ENCODE data around the gene GPR89A.
"Not testable (repeated sequence)": the region's sequence is repeated elsewhere in the genome, so short reads cannot be mapped to it uniquely, and the experiment has no call there.

DNA sequence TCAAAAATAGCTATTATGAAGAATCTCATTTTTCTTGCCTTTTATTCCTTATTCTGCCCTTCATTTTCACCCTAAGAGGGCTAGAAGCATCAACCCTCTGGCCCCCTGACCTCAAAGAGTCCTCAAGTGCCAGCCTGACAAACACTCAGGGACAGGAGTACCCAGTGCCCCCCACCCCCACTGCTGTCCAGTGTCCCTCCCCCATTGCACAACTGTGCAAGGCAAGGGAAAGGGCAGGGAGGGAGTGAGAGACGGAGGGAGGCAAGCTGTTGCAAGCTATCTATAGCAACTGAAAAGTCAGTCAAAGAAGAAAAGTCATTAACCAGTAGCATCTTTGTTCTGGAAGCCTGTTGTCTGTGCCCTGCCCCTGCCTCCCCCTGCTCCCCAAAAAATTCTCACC, 78.3 kb downstream of the GPR89A start:
- TF ChIP-seq, protein P1, sequence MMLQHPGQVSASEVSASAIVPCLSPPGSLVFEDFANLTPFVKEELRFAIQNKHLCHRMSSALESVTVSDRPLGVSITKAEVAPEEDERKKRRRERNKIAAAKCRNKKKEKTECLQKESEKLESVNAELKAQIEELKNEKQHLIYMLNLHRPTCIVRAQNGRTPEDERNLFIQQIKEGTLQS (IDR thresholded peaks at IDR 0.05) = not testable (repeated sequence)
- TF ChIP-seq JUND (IDR thresholded peaks at IDR 0.05); EGR1 (IDR thresholded peaks at IDR 0.05; ENCODE audit: low read depth); SIN3A (IDR thresholded peaks at IDR 0.05; ENCODE audit: low read depth); EZH2 (IDR thresholded peaks at IDR 0.05); POLR2AphosphoS5 (IDR thresholded peaks at IDR 0.05; ENCODE audit: low read depth, low read length); EZH2phosphoT487 (IDR thresholded peaks at IDR 0.05; ENCODE audit: borderline replicate concordance); TCF7L2 (IDR thresholded peaks at IDR 0.05; ENCODE audit: borderline replicate concordance, extremely low read depth, insufficient read depth, insufficient read length); CBX3 (IDR thresholded peaks at IDR 0.05; ENCODE audit: low read depth); RAD21 (IDR thresholded peaks at IDR 0.05; ENCODE audit: low read depth): not testable (repeated sequence)
- TF ChIP-seq, protein P2, sequence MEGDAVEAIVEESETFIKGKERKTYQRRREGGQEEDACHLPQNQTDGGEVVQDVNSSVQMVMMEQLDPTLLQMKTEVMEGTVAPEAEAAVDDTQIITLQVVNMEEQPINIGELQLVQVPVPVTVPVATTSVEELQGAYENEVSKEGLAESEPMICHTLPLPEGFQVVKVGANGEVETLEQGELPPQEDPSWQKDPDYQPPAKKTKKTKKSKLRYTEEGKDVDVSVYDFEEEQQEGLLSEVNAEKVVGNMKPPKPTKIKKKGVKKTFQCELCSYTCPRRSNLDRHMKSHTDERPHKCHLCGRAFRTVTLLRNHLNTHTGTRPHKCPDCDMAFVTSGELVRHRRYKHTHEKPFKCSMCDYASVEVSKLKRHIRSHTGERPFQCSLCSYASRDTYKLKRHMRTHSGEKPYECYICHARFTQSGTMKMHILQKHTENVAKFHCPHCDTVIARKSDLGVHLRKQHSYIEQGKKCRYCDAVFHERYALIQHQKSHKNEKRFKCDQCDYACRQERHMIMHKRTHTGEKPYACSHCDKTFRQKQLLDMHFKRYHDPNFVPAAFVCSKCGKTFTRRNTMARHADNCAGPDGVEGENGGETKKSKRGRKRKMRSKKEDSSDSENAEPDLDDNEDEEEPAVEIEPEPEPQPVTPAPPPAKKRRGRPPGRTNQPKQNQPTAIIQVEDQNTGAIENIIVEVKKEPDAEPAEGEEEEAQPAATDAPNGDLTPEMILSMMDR (IDR thresholded peaks at IDR 0.05 in 2 of 3, conservative IDR thresholded peaks at IDR 0.05 in 1 of 3; ENCODE audit: borderline replicate concordance in 1 of 3, insufficient read depth in 1 of 3, low read depth in 2 of 3, low read length in 2 of 3) = not testable (repeated sequence)
- TF ChIP-seq, protein P3, sequence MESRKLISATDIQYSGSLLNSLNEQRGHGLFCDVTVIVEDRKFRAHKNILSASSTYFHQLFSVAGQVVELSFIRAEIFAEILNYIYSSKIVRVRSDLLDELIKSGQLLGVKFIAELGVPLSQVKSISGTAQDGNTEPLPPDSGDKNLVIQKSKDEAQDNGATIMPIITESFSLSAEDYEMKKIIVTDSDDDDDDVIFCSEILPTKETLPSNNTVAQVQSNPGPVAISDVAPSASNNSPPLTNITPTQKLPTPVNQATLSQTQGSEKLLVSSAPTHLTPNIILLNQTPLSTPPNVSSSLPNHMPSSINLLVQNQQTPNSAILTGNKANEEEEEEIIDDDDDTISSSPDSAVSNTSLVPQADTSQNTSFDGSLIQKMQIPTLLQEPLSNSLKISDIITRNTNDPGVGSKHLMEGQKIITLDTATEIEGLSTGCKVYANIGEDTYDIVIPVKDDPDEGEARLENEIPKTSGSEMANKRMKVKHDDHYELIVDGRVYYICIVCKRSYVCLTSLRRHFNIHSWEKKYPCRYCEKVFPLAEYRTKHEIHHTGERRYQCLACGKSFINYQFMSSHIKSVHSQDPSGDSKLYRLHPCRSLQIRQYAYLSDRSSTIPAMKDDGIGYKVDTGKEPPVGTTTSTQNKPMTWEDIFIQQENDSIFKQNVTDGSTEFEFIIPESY (IDR thresholded peaks at IDR 0.05; ENCODE audit: extremely low read depth, insufficient replicate concordance, low read length) = not testable (repeated sequence)
